HAP-1 (cell line): ENCODE measurements around the gene RFESD.
"Not testable (repeated sequence)": the region's sequence is repeated elsewhere in the genome, so short reads cannot be mapped to it uniquely, and the experiment has no call there.

Source experiments
- DNase-seq, 2 experiments: peaks; one replicate each; pipeline ENCODE4 v3.0.0-alpha.2; 2016 to 2020; ENCODE audit warnings: low spot score in 2 of 2
- H3K27me3 ChIP-seq: fragments of 250-450 bp; sonication (Bioruptor Pico); 2 replicates; pipeline ENCODE4 v1.5.1; 2020; ENCODE audit warnings: low read depth, mild to moderate bottlenecking, moderate library complexity
- H3K36me3 ChIP-seq: fragments of 250-450 bp; sonication (Bioruptor Pico); replicated peaks from 2 replicates; pipeline ENCODE4 v1.5.1; 2020; ENCODE audit warnings: mild to moderate bottlenecking
- H3K4me1 ChIP-seq: fragments of 250-450 bp; sonication (Bioruptor Pico); 2 replicates; pipeline ENCODE4 v1.5.1; 2020; ENCODE audit warnings: mild to moderate bottlenecking
- H3K4me3 ChIP-seq: fragments of 250-450 bp; sonication (Bioruptor Pico); 2 replicates; pipeline ENCODE4 v1.5.1; 2020; ENCODE audit warnings: mild to moderate bottlenecking, moderate library complexity
- H3K9me3 ChIP-seq: fragments of 250-450 bp; sonication (Bioruptor Pico); 2 replicates; pipeline ENCODE4 v1.5.1; 2020; ENCODE audit warnings: mild to moderate bottlenecking, moderate library complexity
- in situ Hi-C: fragments of 300-500 bp; cut with MboI; formaldehyde crosslinking; loops from 3 replicates; pipeline ENCODE4 v1.14.3; 2020; ENCODE audit warnings: low sequenced_read_pairs, inconsistent platforms, mixed read lengths

Gene RFESD

GRCh38 chr5:95620870-95621838, 25.4 kb upstream of the RFESD start:
- no peaks in the 10 kb centered on the region for H3K36me3 ChIP-seq
- no peaks in the 10 kb centered on the region for H3K4me1 ChIP-seq
- DNase-seq: no peak
- no peaks in the 10 kb centered on the region for H3K27me3 ChIP-seq
- H3K4me3 ChIP-seq: no peak overlapping the region
- in situ Hi-C loops: no loop called here
- H3K9me3 ChIP-seq: no peaks in the 10 kb centered on the region

- Histone ChIP-seq H3K4me1 (no peaks in the 10 kb centered on the region), H3K9me3 (no peaks in the 10 kb centered on the region), H3K27me3 (no peaks in the 10 kb centered on the region), H3K36me3 (no peaks in the 10 kb centered on the region), H3K4me3 (no peak overlapping the region)
- in situ Hi-C loops: no loop called here
- DNase-seq: no peak
These were observed 24.5 kb upstream of the RFESD start for GRCh38 chr5:95621839-95622629.

DNA sequence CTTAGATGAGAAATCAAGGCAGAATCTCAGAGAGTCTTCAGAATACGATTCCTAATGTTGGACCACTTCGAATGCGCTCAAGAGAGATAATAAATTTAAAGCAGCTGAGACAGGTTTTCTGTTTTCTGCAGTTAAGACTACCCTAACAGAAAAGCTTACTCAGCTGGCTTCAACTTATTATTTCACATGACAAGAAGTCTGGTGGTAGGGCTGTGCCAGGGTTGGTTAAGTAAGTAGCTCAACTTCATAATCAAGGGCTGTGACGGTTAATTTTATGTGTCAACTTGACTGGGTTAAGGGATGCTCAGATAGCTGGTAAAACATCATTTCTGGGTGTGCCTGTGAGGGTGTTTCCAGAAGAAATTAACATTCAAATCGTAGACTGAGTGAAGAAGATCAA, 22.9 kb upstream of the RFESD start:
- no peak overlapping the region for H3K4me3 ChIP-seq
- no peaks in the 10 kb centered on the region for H3K36me3 ChIP-seq
- no peaks in the 10 kb centered on the region for H3K4me1 ChIP-seq
- in situ Hi-C loops: no loop called here
- H3K27me3 ChIP-seq: no peaks in the 10 kb centered on the region
- DNase-seq: no peak
- H3K9me3 ChIP-seq: no peaks in the 10 kb centered on the region; the same call in 1 of the 2 replicates

- H3K27me3 ChIP-seq: no peaks in the 10 kb centered on the region
- H3K36me3 ChIP-seq: no peaks in the 10 kb centered on the region
- in situ Hi-C loops: no loop called here
- H3K9me3 ChIP-seq: no peaks in the 10 kb centered on the region; the same call in 1 of the 2 replicates
- H3K4me1 ChIP-seq: no peaks in the 10 kb centered on the region
- no peak overlapping the region for H3K4me3 ChIP-seq
- no peak for DNase-seq
These were observed 22.2 kb upstream of the RFESD start for GRCh38 chr5:95624368-95624767.

- Histone ChIP-seq H3K9me3 (no peaks in the 10 kb centered on the region; the same call in 1 of the 2 replicates), H3K4me3 (no peak overlapping the region), H3K4me1 (no peaks in the 10 kb centered on the region), H3K36me3 (no peaks in the 10 kb centered on the region), H3K27me3 (no peaks in the 10 kb centered on the region)
- DNase-seq: no peak
- in situ Hi-C loops: no loop called here
These were observed 19.9 kb upstream of the RFESD start for GRCh38 chr5:95626701-95627100.

- Histone ChIP-seq H3K27me3 (no peaks in the 10 kb centered on the region), H3K9me3 (no peaks in the 10 kb centered on the region; the same call in 1 of the 2 replicates), H3K4me3 (no peak overlapping the region), H3K4me1 (no peaks in the 10 kb centered on the region), H3K36me3 (no peaks in the 10 kb centered on the region)
- in situ Hi-C loops: no loop called here
- DNase-seq: no peak
These were observed 18.4 kb upstream of the RFESD start for GRCh38 chr5:95627971-95628810.

GRCh38 chr5:95628933-95629332, 17.6 kb upstream of the RFESD start:
- no peak for DNase-seq
- Histone ChIP-seq H3K27me3 (no peaks in the 10 kb centered on the region), H3K4me3 (no peak overlapping the region), H3K4me1 (no peaks in the 10 kb centered on the region), H3K9me3 (no peaks in the 10 kb centered on the region; the same call in 1 of the 2 replicates), H3K36me3 (no peaks in the 10 kb centered on the region)
- in situ Hi-C loops: no loop called here

DNA sequence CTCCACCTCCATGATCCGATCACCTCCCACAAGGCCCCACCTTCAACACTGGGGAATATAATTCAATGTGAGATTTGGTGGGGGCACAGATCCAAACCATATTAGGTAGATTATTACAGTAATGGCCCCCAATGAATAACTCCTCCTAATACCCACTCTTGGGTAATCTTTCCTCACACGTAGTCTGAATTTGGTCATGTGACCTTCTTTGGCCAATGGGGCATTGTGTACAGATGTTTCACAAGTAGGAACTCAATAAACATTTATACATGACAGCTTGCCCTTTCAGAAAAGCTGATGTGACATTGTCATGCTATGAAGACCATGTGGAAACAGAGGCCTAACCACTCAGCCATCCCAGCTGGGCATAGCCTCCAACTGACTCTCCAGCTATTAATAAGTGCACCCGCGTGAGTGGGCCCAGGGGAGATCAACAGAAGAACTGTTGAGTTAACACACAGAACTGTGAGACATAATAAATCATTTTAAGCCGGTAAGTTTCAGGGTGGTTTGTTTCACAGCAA, 16.1 kb upstream of the RFESD start:
- Histone ChIP-seq H3K36me3 (no peaks in the 10 kb centered on the region), H3K4me1 (no peaks in the 10 kb centered on the region), H3K4me3 (no peak overlapping the region), H3K27me3 (no peaks in the 10 kb centered on the region), H3K9me3 (no peaks in the 10 kb centered on the region; the same call in 1 of the 2 replicates)
- DNase-seq: no peak
- in situ Hi-C loops: loop anchor here (10.0 kb wide), 1 partner anchor 214 kb away; no protein-coding TSS in a partner anchor

GRCh38 chr5:95631255-95631958, 15.2 kb upstream of the RFESD start:
- H3K36me3 ChIP-seq: no peaks in the 10 kb centered on the region
- no peak for DNase-seq
- H3K27me3 ChIP-seq: no peaks in the 10 kb centered on the region
- H3K4me3 ChIP-seq: no peak overlapping the region
- in situ Hi-C loops: loop anchor here (10.0 kb wide), 1 partner anchor 213 kb away; no protein-coding TSS in a partner anchor
- no peaks in the 10 kb centered on the region for H3K4me1 ChIP-seq
- no peaks in the 10 kb centered on the region; the same call in 1 of the 2 replicates for H3K9me3 ChIP-seq

DNA sequence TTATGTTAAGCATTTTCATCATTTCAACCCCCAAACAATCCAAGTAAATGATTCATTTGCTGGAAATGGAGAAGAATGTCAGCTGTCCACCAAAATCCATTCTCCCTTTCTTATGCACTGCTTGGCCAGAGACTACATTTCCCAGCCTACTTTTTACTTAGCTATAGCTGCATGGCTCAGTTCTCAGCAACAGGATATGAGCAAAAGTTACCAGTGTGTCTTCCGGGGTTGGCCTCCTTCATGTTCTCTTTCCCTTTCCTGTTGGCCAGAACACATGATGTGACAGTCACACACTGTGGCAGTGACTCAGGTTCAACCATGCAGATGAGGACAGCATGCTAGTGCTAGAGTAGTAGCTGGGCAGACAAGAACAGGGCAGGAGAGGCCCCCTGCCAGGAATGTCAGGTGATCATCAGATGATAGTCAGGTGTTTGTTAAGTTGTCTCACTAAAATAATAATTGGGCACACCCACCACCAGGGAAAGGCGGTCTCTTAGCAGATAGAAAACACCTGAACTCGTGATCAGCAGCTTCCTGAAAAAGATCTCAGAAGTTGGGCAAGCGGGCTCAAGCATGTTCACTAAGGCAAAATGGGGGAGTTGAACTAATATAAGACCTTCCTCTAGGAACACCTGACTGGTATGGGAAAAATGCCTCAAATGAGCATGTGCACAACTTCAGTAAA, 14.4 kb upstream of the RFESD start:
- no peak for DNase-seq
- H3K36me3 ChIP-seq: no peaks in the 10 kb centered on the region
- in situ Hi-C loops: loop anchor here (10.0 kb wide), 1 partner anchor 213 kb away; no protein-coding TSS in a partner anchor
- no peaks in the 10 kb centered on the region for H3K27me3 ChIP-seq
- H3K9me3 ChIP-seq: no peaks in the 10 kb centered on the region; the same call in 1 of the 2 replicates
- H3K4me1 ChIP-seq: no peaks in the 10 kb centered on the region
- H3K4me3 ChIP-seq: no peak overlapping the region

DNA sequence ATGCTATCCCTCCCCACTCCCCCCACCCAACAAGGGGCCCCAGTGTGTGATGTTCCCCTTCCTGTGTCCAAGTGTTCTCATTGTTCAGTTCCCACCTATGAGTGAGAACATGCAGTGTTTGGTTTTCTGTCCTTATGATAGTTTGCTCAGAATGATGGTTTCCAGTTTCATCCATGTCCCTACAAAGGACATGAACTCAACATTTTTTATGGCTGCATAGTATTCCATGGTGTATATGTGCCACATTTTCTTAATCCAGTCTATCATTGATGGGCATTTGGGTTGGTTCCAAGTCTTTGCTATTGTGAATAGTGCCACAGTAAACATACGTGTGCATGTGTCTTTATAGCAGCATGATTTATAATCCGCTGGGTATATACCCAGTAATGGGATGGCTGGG, 13.6 kb upstream of the RFESD start:
- H3K36me3 ChIP-seq, H3K9me3 ChIP-seq, DNase-seq, H3K4me3 ChIP-seq, H3K27me3 ChIP-seq, H3K4me1 ChIP-seq: not testable (repeated sequence)
- in situ Hi-C loops: loop anchor here (10.0 kb wide), 1 partner anchor 212 kb away; no protein-coding TSS in a partner anchor

DNA sequence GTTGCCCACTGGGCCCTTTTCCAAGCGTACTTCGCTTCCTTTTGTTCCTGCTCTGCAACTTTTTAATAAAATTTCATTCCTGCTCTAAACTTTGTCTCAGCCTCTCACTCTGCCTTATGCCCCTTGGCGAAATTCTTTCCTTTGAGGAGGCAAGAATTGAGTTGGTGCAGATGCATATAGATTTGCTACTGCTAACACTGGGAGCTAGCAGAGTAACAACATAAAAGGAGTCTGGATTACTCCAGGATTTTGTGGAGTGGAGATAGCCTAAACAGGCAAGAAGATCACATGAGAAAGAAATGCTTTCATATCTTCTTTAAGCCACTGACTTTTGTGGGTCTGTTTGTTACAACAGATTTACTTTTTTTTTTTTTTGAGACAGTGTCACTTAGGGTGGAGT, 12.9 kb upstream of the RFESD start:
- Histone ChIP-seq H3K27me3 (no peaks in the 10 kb centered on the region; the same call in 1 of the 2 replicates), H3K4me1 (no peaks in the 10 kb centered on the region), H3K9me3 (no peaks in the 10 kb centered on the region; the same call in 1 of the 2 replicates), H3K4me3 (no peak overlapping the region), H3K36me3 (no peaks in the 10 kb centered on the region)
- in situ Hi-C loops: loop anchor here (10.0 kb wide), 1 partner anchor 211 kb away; no protein-coding TSS in a partner anchor
- DNase-seq: no peak
